ENCODE results near the gene TAF10.

The TAF10 gene

GRCh38 chr11:6630632-6631291 is 18.7 kb upstream of the TAF10 start:
- TF ChIP-seq, protein P1, sequence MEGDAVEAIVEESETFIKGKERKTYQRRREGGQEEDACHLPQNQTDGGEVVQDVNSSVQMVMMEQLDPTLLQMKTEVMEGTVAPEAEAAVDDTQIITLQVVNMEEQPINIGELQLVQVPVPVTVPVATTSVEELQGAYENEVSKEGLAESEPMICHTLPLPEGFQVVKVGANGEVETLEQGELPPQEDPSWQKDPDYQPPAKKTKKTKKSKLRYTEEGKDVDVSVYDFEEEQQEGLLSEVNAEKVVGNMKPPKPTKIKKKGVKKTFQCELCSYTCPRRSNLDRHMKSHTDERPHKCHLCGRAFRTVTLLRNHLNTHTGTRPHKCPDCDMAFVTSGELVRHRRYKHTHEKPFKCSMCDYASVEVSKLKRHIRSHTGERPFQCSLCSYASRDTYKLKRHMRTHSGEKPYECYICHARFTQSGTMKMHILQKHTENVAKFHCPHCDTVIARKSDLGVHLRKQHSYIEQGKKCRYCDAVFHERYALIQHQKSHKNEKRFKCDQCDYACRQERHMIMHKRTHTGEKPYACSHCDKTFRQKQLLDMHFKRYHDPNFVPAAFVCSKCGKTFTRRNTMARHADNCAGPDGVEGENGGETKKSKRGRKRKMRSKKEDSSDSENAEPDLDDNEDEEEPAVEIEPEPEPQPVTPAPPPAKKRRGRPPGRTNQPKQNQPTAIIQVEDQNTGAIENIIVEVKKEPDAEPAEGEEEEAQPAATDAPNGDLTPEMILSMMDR (IDR thresholded peaks at IDR 0.05; ENCODE audit: control insufficient read depth, extremely low read depth, insufficient read depth): no peak
- H3K4me3 ChIP-seq (ENCODE audit: low read depth, low read length): no peak overlapping the region
- no peak for DNase-seq (ENCODE audit: low read depth)

GRCh38 chr11:6629892-6630631 is 18.0 kb upstream of the TAF10 start:
- TF ChIP-seq, protein P1 (IDR thresholded peaks at IDR 0.05; ENCODE audit: control insufficient read depth, extremely low read depth, insufficient read depth): no peak
- no peak overlapping the region for H3K4me3 ChIP-seq (ENCODE audit: low read depth, low read length)
- no peak for DNase-seq (ENCODE audit: low read depth)

DNA sequence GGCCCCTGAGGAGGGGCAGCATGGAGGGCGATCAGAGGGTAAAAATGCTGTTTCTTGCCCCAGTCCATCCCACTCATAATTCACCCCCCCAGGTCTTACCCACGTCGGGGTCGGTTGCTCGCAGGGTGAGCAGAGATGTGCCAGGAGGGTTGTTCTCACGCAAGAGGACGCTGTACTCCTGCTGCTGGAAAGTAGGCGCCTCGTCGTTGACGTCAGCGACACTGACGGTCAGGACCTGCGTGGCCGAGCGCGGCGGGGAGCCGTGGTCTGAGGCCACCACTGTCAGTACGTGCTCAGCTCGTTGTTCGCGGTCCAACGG is 17.5 kb upstream of the TAF10 start:
- TF ChIP-seq, protein P1 (IDR thresholded peaks at IDR 0.05; ENCODE audit: control insufficient read depth, extremely low read depth, insufficient read depth): no peak
- DNase-seq (ENCODE audit: low read depth): no peak
- H3K4me3 ChIP-seq (ENCODE audit: low read depth, low read length): no peak overlapping the region

DNA sequence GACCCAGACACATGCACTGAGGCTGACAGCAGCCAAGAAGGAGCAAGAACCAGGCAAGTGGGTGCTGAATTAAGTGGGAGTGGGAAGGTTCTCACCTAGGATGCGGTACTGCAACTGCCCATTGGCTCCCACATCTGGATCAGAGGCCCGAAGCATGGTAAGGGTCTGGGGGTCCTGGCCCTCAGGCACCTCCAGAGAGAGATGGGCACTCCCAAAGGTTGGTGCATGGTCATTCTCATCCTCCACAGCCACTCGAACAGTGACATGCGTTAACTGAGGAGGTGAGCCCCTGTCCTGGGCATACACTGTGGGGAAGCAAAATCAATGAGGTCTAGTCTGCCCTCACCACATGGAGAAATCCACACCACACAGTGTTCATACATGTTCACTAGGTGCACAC is 16.5 kb upstream of the TAF10 start:
- H3K4me3 ChIP-seq (ENCODE audit: low read depth, low read length): no peak overlapping the region
- TF ChIP-seq, protein P1 (IDR thresholded peaks at IDR 0.05; ENCODE audit: control insufficient read depth, extremely low read depth, insufficient read depth): no peak
- DNase-seq (ENCODE audit: low read depth): no peak

- DNase-seq (ENCODE audit: low read depth): no peak
- TF ChIP-seq, protein P1 (IDR thresholded peaks at IDR 0.05; ENCODE audit: control insufficient read depth, extremely low read depth, insufficient read depth): no peak
- H3K4me3 ChIP-seq (ENCODE audit: low read depth, low read length): no peak overlapping the region
Measured at GRCh38 chr11:6627762-6628241, 15.8 kb upstream of the TAF10 start.

- TF ChIP-seq, protein P1 (IDR thresholded peaks at IDR 0.05; ENCODE audit: control insufficient read depth, extremely low read depth, insufficient read depth): no peak
- H3K4me3 ChIP-seq (ENCODE audit: low read depth, low read length): no peak overlapping the region
- DNase-seq (ENCODE audit: low read depth): no peak
Measured at GRCh38 chr11:6626971-6627761, 15.2 kb upstream of the TAF10 start.
